Measurements from ENCODE around the gene ATN1.

Gene ATN1

GRCh38 chr12:6945613-6946012 is 17.9 kb downstream of the ATN1 start:
- Histone ChIP-seq H3K27me3 (ENCODE audit: insufficient read depth, poor library complexity, severe bottlenecking) (no peaks in the 10 kb centered on the region), H3K4me3 (replicated peaks; ENCODE audit: insufficient read depth, low read length) (no peak overlapping the region), H3K27ac (replicated peaks) (peak overlapping the region; percentile 64)
- no peak for DNase-seq (ENCODE audit: low read depth in 1 of 2, low spot score in 1 of 2)
- no peak for TF ChIP-seq SPI1 (IDR thresholded peaks at IDR 0.05; ENCODE audit: borderline replicate concordance, low read depth)
- TF ChIP-seq, protein P1, sequence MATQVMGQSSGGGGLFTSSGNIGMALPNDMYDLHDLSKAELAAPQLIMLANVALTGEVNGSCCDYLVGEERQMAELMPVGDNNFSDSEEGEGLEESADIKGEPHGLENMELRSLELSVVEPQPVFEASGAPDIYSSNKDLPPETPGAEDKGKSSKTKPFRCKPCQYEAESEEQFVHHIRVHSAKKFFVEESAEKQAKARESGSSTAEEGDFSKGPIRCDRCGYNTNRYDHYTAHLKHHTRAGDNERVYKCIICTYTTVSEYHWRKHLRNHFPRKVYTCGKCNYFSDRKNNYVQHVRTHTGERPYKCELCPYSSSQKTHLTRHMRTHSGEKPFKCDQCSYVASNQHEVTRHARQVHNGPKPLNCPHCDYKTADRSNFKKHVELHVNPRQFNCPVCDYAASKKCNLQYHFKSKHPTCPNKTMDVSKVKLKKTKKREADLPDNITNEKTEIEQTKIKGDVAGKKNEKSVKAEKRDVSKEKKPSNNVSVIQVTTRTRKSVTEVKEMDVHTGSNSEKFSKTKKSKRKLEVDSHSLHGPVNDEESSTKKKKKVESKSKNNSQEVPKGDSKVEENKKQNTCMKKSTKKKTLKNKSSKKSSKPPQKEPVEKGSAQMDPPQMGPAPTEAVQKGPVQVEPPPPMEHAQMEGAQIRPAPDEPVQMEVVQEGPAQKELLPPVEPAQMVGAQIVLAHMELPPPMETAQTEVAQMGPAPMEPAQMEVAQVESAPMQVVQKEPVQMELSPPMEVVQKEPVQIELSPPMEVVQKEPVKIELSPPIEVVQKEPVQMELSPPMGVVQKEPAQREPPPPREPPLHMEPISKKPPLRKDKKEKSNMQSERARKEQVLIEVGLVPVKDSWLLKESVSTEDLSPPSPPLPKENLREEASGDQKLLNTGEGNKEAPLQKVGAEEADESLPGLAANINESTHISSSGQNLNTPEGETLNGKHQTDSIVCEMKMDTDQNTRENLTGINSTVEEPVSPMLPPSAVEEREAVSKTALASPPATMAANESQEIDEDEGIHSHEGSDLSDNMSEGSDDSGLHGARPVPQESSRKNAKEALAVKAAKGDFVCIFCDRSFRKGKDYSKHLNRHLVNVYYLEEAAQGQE (IDR thresholded peaks at IDR 0.05; ENCODE audit: insufficient replicate concordance, low read depth) = no peak
- TF ChIP-seq GABPA (IDR thresholded peaks at IDR 0.05; ENCODE audit: low read depth) = no peak
- TF ChIP-seq CTCF (IDR thresholded peaks at IDR 0.05; ENCODE audit: insufficient read depth, low read length) = no peak
- no peak for TF ChIP-seq POLR2AphosphoS5 (IDR thresholded peaks at IDR 0.05; ENCODE audit: low read depth)

DNA sequence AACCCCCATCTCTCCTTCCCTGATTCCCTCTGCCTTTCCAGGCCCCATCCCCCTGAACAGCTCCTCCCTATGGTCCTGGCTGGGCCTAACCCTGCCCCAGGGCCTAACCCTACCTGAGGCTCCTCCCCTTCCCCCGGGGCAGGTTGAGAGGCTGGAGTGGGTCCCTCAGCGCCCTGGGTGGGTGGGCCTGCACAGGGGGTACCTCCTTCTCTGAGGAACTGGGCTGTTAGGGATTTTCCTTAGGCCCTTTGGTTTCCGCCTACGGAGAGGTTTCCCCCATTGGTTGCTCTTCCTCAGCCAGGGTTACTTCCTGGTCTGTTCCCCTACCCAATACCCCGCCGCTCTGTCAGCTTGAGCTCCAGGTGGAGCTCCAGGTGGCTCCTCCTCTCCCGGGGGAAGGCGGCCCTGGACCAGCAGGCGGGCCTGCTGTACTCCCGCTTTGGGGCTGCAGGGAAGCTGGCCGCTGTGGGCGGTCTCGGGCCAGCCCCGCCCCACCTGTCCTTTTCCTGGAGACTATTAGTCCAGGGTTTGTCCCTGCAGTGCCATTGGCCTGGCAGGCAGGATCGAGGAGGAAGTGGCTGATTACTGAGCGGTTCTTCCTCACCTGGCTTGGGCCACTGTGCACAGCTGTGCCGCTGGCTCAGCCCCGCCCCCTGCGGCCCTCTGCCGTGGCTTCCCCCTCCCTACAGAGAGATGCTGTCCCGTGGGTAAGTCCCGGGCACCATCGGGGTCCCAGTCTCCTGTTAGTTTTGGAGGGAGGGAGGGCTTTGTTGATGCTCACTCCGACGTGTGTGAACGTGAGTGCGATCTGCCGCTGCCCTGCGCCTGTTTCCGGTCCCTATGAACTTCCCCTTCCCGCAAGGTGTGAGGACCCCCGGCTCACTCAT is 18.5 kb downstream of the ATN1 start:
- DNase-seq (ENCODE audit: low read depth in 1 of 2, low spot score in 1 of 2) = peak; percentile 86 to 90
- no peak for TF ChIP-seq CTCF (IDR thresholded peaks at IDR 0.05; ENCODE audit: insufficient read depth, low read length)
- TF ChIP-seq POLR2AphosphoS5 (IDR thresholded peaks at IDR 0.05; ENCODE audit: low read depth) = peak; percentile 31; the same call in 1 of the 2 replicates
- no peak for TF ChIP-seq GABPA (IDR thresholded peaks at IDR 0.05; ENCODE audit: low read depth)
- TF ChIP-seq, protein P1 (IDR thresholded peaks at IDR 0.05; ENCODE audit: insufficient replicate concordance, low read depth) = no peak
- peak; percentile 76 for TF ChIP-seq SPI1 (IDR thresholded peaks at IDR 0.05; ENCODE audit: borderline replicate concordance, low read depth)
- peak overlapping the region; percentile 32 for H3K4me3 ChIP-seq (replicated peaks; ENCODE audit: insufficient read depth, low read length)

DNA sequence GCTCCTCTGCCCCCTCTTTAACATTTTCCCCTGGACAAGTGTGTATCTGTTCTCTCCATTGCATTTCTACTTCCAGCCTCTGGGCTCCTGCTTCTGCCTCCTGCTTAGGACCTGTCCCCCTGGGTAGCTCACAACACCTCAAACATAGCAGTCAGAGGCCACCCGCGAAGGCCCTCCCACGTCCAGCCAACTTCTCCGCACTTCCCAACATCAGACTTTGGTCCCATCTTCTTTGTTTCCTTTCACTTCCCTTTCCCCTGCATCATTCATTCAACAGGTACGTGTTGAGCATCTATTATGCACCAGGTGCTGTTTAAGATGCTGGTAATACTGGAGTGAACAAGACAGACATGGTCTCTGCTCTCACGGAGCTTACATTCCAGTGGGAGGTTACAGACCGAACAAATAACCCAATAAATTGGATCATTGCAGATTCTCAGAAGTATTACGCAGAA is 19.2 kb downstream of the ATN1 start:
- Histone ChIP-seq H3K27me3 (ENCODE audit: insufficient read depth, poor library complexity, severe bottlenecking) (no peaks in the 10 kb centered on the region), H3K4me3 (replicated peaks; ENCODE audit: insufficient read depth, low read length) (peak overlapping the region; percentile 32), H3K27ac (replicated peaks) (peak overlapping the region; percentile 64)
- DNase-seq (ENCODE audit: low read depth in 1 of 2, low spot score in 1 of 2) = no peak
- TF ChIP-seq, protein P1 (IDR thresholded peaks at IDR 0.05; ENCODE audit: insufficient replicate concordance, low read depth) = no peak
- no peak for TF ChIP-seq GABPA (IDR thresholded peaks at IDR 0.05; ENCODE audit: low read depth)
- TF ChIP-seq SPI1 (IDR thresholded peaks at IDR 0.05; ENCODE audit: borderline replicate concordance, low read depth) = no peak
- TF ChIP-seq CTCF (IDR thresholded peaks at IDR 0.05; ENCODE audit: insufficient read depth, low read length) = no peak
- no peak for TF ChIP-seq POLR2AphosphoS5 (IDR thresholded peaks at IDR 0.05; ENCODE audit: low read depth)

More for the DNA sequence above, 18.5 kb downstream of the ATN1 start:
- Histone ChIP-seq H3K27ac (replicated peaks) (peak overlapping the region; percentile 64), H3K27me3 (ENCODE audit: insufficient read depth, poor library complexity, severe bottlenecking) (no peaks in the 10 kb centered on the region)
